ENCODE results near the gene DYSF.

DNA sequence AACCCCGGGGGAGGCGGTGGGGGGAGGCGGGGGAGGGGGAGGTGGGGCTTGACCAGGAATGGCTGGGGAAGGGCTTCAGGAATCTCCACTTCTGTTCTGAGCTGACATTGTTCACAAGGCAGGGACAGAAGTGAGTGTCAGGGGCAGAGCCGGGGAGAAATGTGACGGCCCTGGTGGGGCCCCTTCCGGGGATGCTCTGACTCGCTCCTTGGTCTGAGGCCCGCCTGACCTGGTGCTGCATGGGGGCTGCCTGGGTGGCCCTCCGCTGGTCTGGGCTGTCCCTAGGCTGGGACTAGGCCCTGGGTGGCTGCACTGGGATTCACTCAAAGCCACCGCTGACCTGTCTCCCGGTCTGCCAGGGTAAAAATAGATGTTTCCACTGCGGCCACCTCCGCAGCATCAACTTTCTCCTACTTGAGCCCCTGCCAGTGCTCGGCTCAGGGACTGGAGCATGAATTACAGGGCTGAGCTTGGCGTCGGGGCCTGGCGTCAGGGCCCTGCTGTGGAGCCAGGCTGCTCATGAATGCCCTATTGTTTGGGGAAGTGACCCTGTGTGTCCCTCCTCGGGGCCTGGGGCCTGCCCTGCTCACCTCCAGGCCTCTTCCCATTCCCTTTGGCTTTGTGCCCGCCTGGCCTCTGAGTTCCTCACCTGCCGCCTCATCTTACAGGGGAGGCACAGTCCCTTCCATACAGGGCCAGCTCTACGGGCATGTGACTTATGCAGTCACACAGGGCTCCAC is 247.5 kb downstream of the DYSF start:
- TF ChIP-seq, protein P1, sequence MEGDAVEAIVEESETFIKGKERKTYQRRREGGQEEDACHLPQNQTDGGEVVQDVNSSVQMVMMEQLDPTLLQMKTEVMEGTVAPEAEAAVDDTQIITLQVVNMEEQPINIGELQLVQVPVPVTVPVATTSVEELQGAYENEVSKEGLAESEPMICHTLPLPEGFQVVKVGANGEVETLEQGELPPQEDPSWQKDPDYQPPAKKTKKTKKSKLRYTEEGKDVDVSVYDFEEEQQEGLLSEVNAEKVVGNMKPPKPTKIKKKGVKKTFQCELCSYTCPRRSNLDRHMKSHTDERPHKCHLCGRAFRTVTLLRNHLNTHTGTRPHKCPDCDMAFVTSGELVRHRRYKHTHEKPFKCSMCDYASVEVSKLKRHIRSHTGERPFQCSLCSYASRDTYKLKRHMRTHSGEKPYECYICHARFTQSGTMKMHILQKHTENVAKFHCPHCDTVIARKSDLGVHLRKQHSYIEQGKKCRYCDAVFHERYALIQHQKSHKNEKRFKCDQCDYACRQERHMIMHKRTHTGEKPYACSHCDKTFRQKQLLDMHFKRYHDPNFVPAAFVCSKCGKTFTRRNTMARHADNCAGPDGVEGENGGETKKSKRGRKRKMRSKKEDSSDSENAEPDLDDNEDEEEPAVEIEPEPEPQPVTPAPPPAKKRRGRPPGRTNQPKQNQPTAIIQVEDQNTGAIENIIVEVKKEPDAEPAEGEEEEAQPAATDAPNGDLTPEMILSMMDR (IDR thresholded peaks at IDR 0.05), result no peak
- TF ChIP-seq POLR2A (IDR thresholded peaks at IDR 0.05), result no peak
